Rectal smooth muscle tissue (tissue), 1 donor: ENCODE results near the gene TSPAN18.

Source experiments
- H3K27ac ChIP-seq: one replicate; pipeline ENCODE4 v1.7.0; 2013; ENCODE audit warnings: low read depth, low read length, inconsistent platforms
- H3K27me3 ChIP-seq: one replicate; pipeline ENCODE4 v1.7.0; 2013; ENCODE audit warnings: low read length; ENCODE audit not compliant: control insufficient read depth, insufficient read depth
- H3K36me3 ChIP-seq: one replicate; pipeline ENCODE4 v1.7.0; 2013; ENCODE audit warnings: low read length; ENCODE audit not compliant: control insufficient read depth, insufficient read depth
- H3K4me1 ChIP-seq: one replicate; pipeline ENCODE4 v1.7.0; 2013; ENCODE audit warnings: low read length; ENCODE audit not compliant: control insufficient read depth, insufficient read depth
- H3K4me3 ChIP-seq: one replicate; pipeline ENCODE4 v1.7.0; 2013; ENCODE audit warnings: low read length
- H3K9ac ChIP-seq: one replicate; pipeline ENCODE4 v1.7.0; 2013; ENCODE audit warnings: low read length

Gene TSPAN18

DNA sequence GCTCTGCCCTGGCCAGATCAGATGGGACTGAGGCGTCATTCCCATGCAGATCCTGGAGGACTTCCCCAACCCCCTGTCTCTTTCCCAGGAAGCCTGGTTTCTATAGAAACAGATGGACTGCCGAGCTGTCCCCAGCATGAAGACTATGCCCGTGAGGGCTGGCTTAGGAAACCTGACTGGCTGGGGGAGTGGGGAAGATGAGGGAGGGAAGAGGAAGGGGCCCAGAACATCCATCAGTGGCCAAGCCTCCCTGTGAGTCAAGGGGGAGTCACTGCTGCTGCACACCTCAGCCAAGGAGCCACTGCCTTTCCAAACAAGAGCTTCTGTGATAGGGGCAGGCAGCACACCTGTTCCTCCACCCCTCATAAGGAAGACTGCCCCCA lies 218.1 kb downstream of the TSPAN18 start:
- Histone ChIP-seq H3K36me3 (no peaks in the 10 kb centered on the region), H3K4me3 (no peak overlapping the region), H3K27ac (no peak overlapping the region), H3K9ac (no peak overlapping the region), H3K27me3 (no peaks in the 10 kb centered on the region), H3K4me1 (no peaks in the 10 kb centered on the region)

DNA sequence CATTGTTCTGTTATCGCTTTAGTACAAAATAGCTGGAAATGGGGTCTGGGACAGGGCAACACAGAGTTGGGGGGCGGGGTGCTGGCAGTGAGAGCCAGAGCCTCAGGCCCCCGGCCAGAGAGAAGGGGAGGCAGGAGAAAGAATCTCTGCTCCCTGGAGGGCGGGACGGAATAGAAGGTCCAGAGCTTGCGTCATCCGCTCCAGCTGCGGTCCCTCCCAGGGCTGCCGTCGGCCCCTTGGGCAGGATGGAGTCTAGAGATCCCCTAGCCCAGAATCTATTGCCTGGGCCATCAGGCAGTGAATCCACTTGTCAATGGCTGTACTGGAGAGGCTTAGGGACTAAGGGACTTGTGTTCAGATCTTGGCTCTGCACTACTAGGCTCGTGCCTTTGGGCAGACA lies 218.9 kb downstream of the TSPAN18 start:
- no peaks in the 10 kb centered on the region for H3K27me3 ChIP-seq
- H3K4me3 ChIP-seq: no peak overlapping the region
- no peaks in the 10 kb centered on the region for H3K36me3 ChIP-seq
- no peaks in the 10 kb centered on the region for H3K4me1 ChIP-seq
- H3K9ac ChIP-seq: no peak overlapping the region
- no peak overlapping the region for H3K27ac ChIP-seq

DNA sequence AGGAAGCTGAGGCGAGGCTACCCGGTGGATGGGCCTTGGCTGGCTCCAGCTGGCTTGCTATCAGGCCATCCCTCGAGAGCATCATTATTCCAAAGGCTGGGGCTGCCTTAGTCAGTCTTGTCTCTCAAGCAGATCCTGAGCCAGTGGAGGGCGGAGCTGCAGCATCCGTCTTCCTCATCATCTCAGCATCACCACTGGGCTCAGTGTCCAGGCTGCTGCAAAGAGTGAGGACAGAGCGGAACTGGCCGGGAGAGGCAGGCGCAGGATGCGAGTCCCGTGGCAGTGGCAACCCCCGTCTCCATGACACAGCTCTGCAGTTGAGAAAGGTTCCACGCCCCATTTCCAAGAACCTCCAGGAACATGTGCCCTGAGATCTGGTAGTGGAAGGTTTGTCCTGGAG lies 219.5 kb downstream of the TSPAN18 start:
- H3K4me3 ChIP-seq: no peak overlapping the region
- H3K27ac ChIP-seq: no peak overlapping the region
- no peaks in the 10 kb centered on the region for H3K4me1 ChIP-seq
- H3K9ac ChIP-seq: no peak overlapping the region
- no peaks in the 10 kb centered on the region for H3K27me3 ChIP-seq
- no peaks in the 10 kb centered on the region for H3K36me3 ChIP-seq

GRCh38 chr11:44947114-44947513 lies 220.4 kb downstream of the TSPAN18 start:
- Histone ChIP-seq H3K27me3 (no peaks in the 10 kb centered on the region), H3K4me1 (no peaks in the 10 kb centered on the region), H3K36me3 (no peaks in the 10 kb centered on the region), H3K9ac (no peak overlapping the region), H3K27ac (no peak overlapping the region), H3K4me3 (no peak overlapping the region)

DNA sequence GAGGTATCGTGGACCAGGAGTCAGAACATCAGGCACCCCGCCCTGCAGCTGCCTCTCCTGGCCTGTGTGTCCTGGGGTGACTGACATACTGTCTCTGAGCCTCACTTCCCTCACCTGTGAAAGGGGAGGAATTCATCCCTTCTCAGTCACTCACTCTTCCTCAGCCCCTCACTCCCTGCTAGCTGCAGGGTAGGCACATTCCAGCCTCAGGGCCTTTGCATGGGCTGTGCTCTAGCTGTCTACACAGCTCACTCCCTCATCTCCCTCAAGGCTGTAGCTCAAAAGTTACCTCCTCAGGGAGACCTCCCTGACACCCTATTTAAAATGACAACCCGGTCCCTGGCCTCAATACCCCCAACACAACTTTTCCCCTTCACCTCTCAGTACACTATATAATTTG lies 221.4 kb downstream of the TSPAN18 start:
- Histone ChIP-seq H3K27ac (no peak overlapping the region), H3K4me1 (no peaks in the 10 kb centered on the region), H3K27me3 (no peaks in the 10 kb centered on the region), H3K36me3 (no peaks in the 10 kb centered on the region), H3K4me3 (no peak overlapping the region), H3K9ac (no peak overlapping the region)

- H3K27me3 ChIP-seq: no peaks in the 10 kb centered on the region
- peak overlapping the region; percentile 87 for H3K4me3 ChIP-seq
- H3K9ac ChIP-seq: peak overlapping the region; percentile 51
- H3K4me1 ChIP-seq: no peaks in the 10 kb centered on the region
- H3K36me3 ChIP-seq: no peaks in the 10 kb centered on the region
- peak overlapping the region; percentile 13 for H3K27ac ChIP-seq
Measured at GRCh38 chr11:44949160-44950030, 222.6 kb downstream of the TSPAN18 start.

DNA sequence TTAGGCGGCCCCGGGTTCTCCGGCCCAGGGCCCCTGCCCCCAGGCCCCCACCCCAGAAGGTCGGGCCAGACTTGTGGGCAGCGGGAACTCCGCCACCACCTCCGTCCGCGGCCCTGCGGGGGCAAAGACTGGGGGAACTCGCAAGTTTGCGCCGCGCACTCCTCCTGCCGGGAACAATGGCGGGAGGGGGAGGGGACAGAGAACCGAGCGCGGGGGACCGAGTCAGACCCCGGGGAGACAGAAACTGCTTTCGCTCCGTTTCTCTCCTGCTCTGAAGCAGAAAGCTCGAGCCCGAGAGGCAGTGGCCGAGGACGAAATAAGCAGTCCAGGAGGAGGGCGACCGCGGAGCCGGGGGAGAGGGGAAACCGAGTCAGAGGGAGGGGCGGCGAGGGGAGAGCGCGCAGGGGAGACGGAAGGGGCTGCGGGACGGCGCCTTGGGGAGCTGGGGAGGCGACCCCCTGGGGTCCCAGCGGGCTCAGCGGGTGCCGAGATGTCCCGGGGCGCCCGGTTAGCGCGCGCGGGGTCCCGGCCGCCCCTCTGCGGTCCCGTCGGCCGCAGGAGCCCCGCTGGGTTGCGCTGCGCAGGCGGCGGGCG lies 223.4 kb downstream of the TSPAN18 start:
- Histone ChIP-seq H3K27ac (peak overlapping the region; percentile 13), H3K9ac (peak overlapping the region; percentile 51)

DNA sequence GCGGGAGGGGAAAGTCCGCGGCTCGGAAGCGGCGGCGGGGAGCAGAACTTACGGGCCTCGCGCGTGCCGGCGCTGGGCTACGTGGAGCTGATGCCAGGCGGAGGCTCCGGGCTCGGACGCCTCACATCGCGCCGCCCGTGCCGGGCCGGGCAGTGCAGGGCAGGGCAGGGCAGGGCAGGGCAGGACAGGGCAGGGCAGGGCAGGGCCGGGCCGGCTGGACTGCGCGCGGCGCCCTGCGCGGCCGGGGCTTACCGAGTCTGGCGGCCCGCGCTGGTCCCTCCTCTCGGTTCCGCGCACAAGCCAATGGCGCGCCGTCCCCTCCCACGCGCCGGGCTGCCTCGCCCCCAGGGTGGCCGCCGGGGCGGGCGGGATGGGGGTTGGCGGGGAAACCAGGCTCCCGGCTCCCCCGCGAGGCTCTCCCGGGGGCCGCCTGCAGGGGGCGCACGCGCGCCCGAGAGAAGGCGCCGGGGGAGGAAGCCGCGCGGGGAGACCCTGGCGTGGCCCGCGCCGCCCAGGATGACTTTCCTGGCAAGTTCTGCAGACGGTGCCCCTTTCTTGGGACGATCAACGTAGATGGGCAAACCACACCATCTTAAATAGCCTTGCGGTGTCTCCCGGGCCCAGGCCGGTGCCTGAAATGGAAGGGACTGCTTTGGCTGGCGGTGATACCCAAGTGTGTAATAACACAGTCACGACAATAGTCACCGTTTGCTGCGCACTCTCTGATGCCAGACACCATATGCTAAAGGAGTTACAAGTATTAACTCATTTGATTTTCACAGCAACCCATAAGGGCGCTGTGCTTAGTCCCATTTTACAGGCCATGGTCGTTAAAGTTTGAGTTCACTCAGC lies 224.1 kb downstream of the TSPAN18 start, which contains the start of gene TP53I11:
TSS of gene TP53I11 (minus strand) at position 259 of the 852 bp plus-strand sequence. CDS start 12,548 bp downstream, outside the sequence.
- H3K4me3 ChIP-seq: peak within 1 kb of the TSS; percentile 87
- peak within 1 kb of the TSS; percentile 51 for H3K9ac ChIP-seq
- H3K27ac ChIP-seq: peak within 1 kb of the TSS; percentile 13
- no peaks in the 10 kb centered on the region for H3K36me3 ChIP-seq
- H3K4me1 ChIP-seq: no peaks in the 10 kb centered on the region
- no peaks in the 10 kb centered on the region for H3K27me3 ChIP-seq

More for the DNA sequence above, 223.4 kb downstream of the TSPAN18 start:
- H3K36me3 ChIP-seq: no peaks in the 10 kb centered on the region
- H3K27me3 ChIP-seq: no peaks in the 10 kb centered on the region
- H3K4me1 ChIP-seq: no peaks in the 10 kb centered on the region
- peak overlapping the region; percentile 87 for H3K4me3 ChIP-seq

- no peaks in the 10 kb centered on the region for H3K36me3 ChIP-seq
- H3K4me1 ChIP-seq: peaks cover 4% of the 10 kb centered on the region
- H3K4me3 ChIP-seq: no peak overlapping the region
- H3K27me3 ChIP-seq: no peaks in the 10 kb centered on the region
- no peak overlapping the region for H3K27ac ChIP-seq
- H3K9ac ChIP-seq: no peak overlapping the region
Measured at GRCh38 chr11:44952082-44952481, 225.3 kb downstream of the TSPAN18 start.

- Histone ChIP-seq H3K27ac (no peak overlapping the region), H3K36me3 (no peaks in the 10 kb centered on the region), H3K27me3 (no peaks in the 10 kb centered on the region), H3K4me3 (no peak overlapping the region), H3K4me1 (peaks cover 4% of the 10 kb centered on the region), H3K9ac (no peak overlapping the region)
Measured at GRCh38 chr11:44952500-44953260, 225.9 kb downstream of the TSPAN18 start.

DNA sequence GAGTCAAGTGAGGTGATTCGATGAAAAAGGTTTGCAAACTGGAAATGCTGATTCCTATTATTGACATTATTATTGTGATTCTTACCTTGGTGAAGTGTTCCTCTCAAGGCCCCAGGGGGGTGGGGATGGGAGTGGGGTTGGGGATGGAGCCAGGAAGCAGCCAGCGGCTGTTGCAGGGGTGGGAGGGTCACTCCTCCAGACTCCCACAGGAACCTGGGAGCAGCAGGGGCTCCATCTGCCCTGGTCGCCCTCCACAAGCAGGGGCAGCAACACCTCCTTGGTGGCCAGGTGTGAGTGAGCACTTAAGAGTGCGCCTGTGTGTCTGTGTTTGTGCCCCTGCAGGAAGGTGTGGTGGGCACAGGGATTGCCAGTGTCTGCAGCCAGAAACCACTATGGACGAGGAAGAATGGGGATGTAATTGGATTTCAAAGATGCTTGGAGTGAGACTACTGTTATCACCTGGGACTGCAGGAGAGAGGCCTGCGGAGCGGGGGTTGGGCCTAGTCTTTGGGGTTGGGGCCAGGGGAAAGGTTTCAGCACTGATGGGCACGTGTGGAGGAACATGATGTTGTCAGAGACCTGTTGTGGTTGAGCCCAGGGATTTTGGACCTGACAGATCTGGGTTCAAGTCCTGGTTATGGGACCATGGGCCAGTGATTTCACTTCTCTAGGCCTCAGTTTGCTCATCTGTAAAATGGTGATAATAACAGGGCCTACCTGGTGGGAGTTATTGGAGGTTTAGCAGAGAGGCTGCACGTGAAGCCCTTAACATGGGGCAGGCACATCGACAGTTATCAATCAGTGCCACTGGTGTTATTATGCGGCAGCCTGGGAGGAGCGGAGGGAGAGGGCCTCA lies 227.5 kb downstream of the TSPAN18 start:
- no peaks in the 10 kb centered on the region for H3K36me3 ChIP-seq
- H3K4me1 ChIP-seq: peaks cover 4% of the 10 kb centered on the region
- H3K9ac ChIP-seq: no peak overlapping the region
- no peaks in the 10 kb centered on the region for H3K27me3 ChIP-seq
- H3K4me3 ChIP-seq: no peak overlapping the region
- no peak overlapping the region for H3K27ac ChIP-seq
